ENCODE results near the gene CA12. TPM values are rescaled to one million over a fixed set of nuclear protein-coding genes. Genes with fewer than 3 reads are reported as not detected.
A peak's percentile ranks its signal among the peaks of the same experiment; 100 is the strongest.

The CA12 gene
- 0.03 and 0.04 TPM in 2 replicates for total RNA-seq
- polyA plus RNA-seq = not detected in 2 replicates

DNA sequence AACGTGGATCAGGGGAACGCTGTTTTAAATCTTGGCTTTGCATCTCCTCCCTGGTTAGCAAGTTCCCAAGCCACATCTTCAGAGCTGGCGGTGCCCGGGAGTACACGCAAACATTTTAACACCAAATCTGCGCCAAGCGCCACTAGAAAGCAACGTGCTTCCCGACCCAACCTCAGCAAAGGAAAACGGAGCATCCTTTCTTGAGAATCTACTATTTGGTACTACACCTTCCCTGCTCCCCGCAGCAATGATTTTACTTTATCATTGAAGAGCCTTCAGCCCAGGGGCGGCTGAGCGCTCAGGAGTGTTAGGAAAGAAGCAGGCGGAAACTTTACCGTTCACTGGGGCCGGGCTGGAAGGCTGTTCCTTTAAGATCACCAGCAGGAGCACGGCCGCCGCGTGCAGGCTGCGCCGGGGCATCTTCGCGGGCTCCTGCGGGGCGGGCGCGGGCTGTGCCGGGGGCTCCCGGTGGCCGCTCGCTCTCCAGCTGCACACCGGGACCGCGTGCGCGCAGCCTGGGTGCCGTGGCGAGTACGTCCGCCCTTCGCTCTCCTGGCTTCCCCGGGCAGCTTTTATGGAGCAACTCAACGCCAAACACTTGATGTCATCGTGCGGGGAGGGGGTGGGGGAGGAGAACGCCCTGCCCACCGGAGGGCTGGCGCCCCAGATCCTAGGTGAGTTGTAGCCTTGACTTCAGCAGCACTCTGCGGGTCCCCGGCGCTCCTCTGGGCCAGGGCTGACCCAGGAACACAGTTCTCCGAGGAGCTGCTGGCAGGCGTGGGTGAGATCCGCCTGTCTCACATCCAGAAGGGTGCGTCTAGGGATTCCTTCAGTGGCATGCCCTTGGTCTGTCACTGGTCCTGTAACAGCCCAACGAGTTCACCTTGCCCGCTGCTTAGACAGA is at the start of gene CA12:
TSS of gene CA12 (minus strand) at position 546 of the 904 bp plus-strand sequence. CDS start at position 420, 126 bp downstream.
- peaks cover 44% of the 10 kb centered on the region for H3K27me3 ChIP-seq
- TF ChIP-seq, protein P1, sequence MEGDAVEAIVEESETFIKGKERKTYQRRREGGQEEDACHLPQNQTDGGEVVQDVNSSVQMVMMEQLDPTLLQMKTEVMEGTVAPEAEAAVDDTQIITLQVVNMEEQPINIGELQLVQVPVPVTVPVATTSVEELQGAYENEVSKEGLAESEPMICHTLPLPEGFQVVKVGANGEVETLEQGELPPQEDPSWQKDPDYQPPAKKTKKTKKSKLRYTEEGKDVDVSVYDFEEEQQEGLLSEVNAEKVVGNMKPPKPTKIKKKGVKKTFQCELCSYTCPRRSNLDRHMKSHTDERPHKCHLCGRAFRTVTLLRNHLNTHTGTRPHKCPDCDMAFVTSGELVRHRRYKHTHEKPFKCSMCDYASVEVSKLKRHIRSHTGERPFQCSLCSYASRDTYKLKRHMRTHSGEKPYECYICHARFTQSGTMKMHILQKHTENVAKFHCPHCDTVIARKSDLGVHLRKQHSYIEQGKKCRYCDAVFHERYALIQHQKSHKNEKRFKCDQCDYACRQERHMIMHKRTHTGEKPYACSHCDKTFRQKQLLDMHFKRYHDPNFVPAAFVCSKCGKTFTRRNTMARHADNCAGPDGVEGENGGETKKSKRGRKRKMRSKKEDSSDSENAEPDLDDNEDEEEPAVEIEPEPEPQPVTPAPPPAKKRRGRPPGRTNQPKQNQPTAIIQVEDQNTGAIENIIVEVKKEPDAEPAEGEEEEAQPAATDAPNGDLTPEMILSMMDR (IDR thresholded peaks at IDR 0.05; ENCODE audit: low read depth, low read length) = no peak
- peak; percentile 44 to 47 for DNase-seq (ENCODE audit: low read depth in 1 of 2, low spot score in 1 of 2)
- H3K27ac ChIP-seq = no peak within 1 kb of the TSS
- H3K9me3 ChIP-seq (ENCODE audit: low read depth) = no peaks in the 10 kb centered on the region
- peak within 1 kb of the TSS; percentile 25 for H3K4me3 ChIP-seq
- H3K36me3 ChIP-seq = no peaks in the 10 kb centered on the region
- H3K4me1 ChIP-seq (ENCODE audit: low read depth) = no peaks in the 10 kb centered on the region

DNA sequence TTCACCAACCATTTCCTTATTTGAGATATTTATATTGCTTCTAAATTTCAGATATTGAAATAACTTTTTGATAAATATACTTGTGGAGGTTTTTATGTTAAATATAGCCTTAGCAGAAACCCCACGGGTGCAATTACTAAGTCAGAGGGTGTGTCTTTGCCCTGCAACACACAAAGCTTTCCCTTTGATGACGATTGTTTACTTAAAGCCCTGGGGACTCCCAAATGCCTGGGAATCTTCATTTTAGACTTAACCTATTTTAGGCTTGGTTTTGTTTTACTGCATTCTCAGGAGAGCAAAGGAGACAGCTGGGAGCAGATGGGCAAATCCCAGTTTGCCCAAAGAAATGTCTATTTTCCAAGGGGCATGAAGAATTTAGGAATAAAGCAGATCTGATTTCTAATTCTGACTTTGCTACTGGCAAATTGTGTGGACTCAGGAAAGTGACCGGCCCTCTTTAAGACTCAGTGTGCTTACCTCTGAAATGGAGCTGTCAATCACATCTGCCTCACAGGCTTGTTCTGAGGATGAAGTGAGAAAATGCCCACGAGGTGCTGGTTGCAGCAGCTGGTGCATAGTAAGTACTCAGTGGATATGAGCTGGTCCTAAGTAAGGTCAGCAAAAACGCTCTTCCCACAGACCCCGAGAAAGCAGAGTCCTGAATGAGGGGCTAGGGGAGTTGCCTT is 49.3 kb upstream of the CA12 start:
- H3K4me1 ChIP-seq (ENCODE audit: low read depth) = peaks cover 5% of the 10 kb centered on the region
- no peaks in the 10 kb centered on the region for H3K36me3 ChIP-seq
- H3K9me3 ChIP-seq (ENCODE audit: low read depth) = no peaks in the 10 kb centered on the region
- H3K27ac ChIP-seq = no peak overlapping the region
- no peak for DNase-seq (ENCODE audit: low read depth in 1 of 2, low spot score in 1 of 2)
- no peak overlapping the region for H3K4me3 ChIP-seq
- TF ChIP-seq, protein P1 (IDR thresholded peaks at IDR 0.05; ENCODE audit: low read depth, low read length) = no peak
- H3K27me3 ChIP-seq = no peaks in the 10 kb centered on the region

DNA sequence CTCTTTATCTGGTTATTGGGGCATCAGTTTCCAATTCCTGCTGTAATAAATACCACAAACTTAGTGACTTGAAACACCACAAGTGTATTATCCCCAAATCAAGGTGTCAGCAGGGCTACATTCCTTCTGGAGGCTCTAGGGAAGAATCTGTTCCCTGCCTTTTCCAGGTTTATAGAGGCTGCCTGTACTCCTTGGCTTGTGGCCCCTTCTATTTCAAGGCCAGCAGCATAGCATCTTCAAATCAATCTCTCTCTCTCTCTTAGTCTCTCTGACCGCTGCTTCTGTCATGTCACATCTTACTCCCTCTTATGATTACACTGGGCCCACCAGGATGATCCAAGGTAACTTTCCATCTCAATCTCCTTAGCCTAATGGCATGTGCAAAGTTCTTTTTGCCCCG is 44.9 kb upstream of the CA12 start:
- Histone ChIP-seq H3K9me3 (ENCODE audit: low read depth) (no peaks in the 10 kb centered on the region), H3K36me3 (no peaks in the 10 kb centered on the region), H3K27me3 (no peaks in the 10 kb centered on the region), H3K4me3 (no peak overlapping the region), H3K27ac (no peak overlapping the region), H3K4me1 (ENCODE audit: low read depth) (no peaks in the 10 kb centered on the region)
- TF ChIP-seq, protein P1 (IDR thresholded peaks at IDR 0.05; ENCODE audit: low read depth, low read length) = no peak
- no peak for DNase-seq (ENCODE audit: low read depth in 1 of 2, low spot score in 1 of 2)

DNA sequence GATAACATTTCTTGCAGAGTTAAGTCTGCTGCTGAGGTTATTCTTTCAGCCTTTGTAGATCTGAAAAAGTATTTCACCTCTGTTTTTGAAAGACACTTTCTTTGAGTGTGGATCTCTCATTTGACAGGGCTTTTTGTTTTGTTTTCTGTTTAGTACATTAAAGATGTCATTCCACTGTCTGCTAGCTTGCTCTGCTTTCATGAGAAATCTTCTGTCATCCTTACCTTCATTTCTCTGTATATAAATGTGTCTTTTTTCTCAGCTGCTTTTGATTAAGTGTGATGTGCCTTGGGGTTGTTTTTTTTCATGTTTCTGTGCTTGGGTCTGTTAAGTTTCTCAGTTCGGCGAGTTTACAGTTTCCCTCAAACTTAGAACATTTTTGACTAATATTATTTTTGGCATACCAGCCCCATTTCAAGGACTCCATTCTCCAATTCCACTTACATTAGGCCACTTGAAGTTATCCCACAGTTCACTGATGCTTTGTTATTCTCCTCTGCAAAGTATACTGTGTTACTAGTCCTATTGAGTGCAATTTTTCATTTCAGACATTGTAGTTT is 43.9 kb upstream of the CA12 start:
- DNase-seq (ENCODE audit: low read depth in 1 of 2, low spot score in 1 of 2) = no peak
- H3K36me3 ChIP-seq = no peaks in the 10 kb centered on the region
- H3K4me1 ChIP-seq (ENCODE audit: low read depth) = no peaks in the 10 kb centered on the region
- no peaks in the 10 kb centered on the region for H3K9me3 ChIP-seq (ENCODE audit: low read depth)
- TF ChIP-seq, protein P1 (IDR thresholded peaks at IDR 0.05; ENCODE audit: low read depth, low read length) = no peak
- H3K27ac ChIP-seq = no peak overlapping the region
- H3K4me3 ChIP-seq = no peak overlapping the region
- no peaks in the 10 kb centered on the region for H3K27me3 ChIP-seq

DNA sequence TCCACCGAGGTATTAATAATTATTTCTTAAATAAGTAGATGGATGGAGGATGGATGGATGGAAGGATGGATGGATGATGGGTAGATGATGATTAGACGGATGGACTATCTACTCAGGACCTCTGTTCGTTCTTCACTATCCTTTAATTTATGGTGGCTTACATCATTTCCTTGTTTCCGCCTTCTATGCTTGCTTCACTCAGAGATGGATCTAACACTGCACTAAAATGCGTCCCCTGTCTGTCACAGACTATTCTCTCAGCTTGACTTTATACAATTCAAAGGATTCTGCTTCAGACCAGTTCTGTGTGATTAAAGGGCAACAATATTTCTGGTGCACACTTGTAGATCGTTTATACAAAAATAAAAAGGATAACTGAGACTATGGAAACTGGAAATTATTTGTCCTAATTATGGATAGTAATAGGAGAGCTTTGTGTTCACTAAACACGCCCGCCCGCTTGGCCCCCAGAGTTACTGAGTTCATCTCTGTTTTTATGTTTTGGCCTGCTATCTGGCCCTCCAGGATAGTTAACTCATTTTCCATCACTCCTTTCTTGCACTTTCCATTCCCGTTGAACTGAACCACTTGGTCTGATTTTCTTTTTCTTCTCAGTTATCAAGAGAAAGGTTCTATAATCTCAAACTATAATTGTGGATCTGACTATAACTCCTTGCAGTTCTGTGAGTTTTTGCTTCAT is 41.4 kb upstream of the CA12 start:
- DNase-seq (ENCODE audit: low read depth in 1 of 2, low spot score in 1 of 2) = no peak

More for the DNA sequence above, 41.4 kb upstream of the CA12 start:
- Histone ChIP-seq H3K4me3 (no peak overlapping the region), H3K27me3 (no peaks in the 10 kb centered on the region), H3K27ac (no peak overlapping the region), H3K9me3 (ENCODE audit: low read depth) (no peaks in the 10 kb centered on the region), H3K36me3 (no peaks in the 10 kb centered on the region), H3K4me1 (ENCODE audit: low read depth) (no peaks in the 10 kb centered on the region)
- TF ChIP-seq, protein P1 (IDR thresholded peaks at IDR 0.05; ENCODE audit: low read depth, low read length) = no peak

Measured in cardiac muscle cell (in vitro differentiated cells and primary cell).